Placental pericyte (primary cell): ENCODE data around the gene VPS26C. TPM values are rescaled to one million over a fixed set of nuclear protein-coding genes. Genes with fewer than 3 reads are reported as not detected.

Source experiments
- small RNA-seq: library from RNA; depleted of rRNA; stranded (forward); fragments of <200 nt; gene quantifications from one replicate; pipeline ENCODE3, GENCODE V24; 2012; ENCODE audit warnings: low replicate concordance
- total RNA-seq: library from RNA; depleted of rRNA; stranded (reverse); fragments of >200 nt; gene quantifications from 2 replicates; pipeline ENCODE4 v1.2.3, GENCODE V29; 2012

VPS26C gene
- total RNA-seq = 47.9 and 70.3 TPM in 2 replicates

GRCh38 chr21:37267269-37268185, at the start of gene VPS26C:
VPS26C (minus strand) TSS chr21:37267334; CDS start chr21:37267294, 40 bp downstream.

Small RNA genes lying within 50 kb of the gene (small RNA-seq; reads per million reads assigned to genes)
- not detected for gene RN7SL678P

Other genes with a start within 250 kb of the VPS26C start
- gene PIGP, start 194.3 kb downstream of the VPS26C start, total RNA-seq = 6.4 and 7.7 TPM in 2 replicates
- 207 and 211 TPM in 2 replicates for gene TTC3, start 194.1 kb downstream of the VPS26C start, total RNA-seq
- gene DYRK1A, start 99.4 kb upstream of the VPS26C start, total RNA-seq = 57.6 and 87.9 TPM in 2 replicates